ENCODE data around the gene DYNLL1.

Gene DYNLL1

DNA sequence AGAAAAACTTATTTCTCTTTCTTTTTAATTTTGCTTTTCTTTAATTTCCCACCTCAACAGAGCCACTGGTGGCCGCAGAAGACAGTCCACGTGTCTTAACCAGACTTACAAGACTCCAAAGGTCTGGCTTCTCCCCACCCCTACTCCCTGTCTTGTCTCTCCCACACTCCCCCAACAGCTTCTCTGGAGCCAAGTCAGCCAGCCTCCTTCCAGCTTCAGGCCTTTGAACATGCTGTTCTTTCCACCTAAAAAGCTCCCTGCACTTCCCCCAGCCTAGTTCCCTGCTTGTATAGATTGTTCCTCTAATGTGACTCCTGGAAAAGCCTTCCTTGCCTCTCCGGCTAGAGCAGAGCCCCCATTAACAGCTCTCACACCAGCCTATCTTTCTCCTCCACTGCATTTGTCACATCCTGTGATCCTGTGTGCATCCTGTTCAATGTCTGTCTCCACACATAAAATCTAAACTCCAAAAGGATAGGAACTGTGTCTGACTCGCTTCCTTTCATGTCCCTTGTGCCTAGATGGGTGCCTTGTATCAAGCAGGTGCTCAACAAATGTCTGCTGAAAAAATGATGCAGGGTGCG is 7.8 kb upstream of the DYNLL1 start:
- H3K9me3 ChIP-seq (ENCODE audit: insufficient read depth, low read length) = no peaks in the 10 kb centered on the region
- H3K36me3 ChIP-seq (ENCODE audit: insufficient read depth, insufficient read length, low read length) = peaks cover 20% of the 10 kb centered on the region
- no peaks in the 10 kb centered on the region for H3K4me1 ChIP-seq (ENCODE audit: insufficient read depth, insufficient read length)
- no peak overlapping the region for H3K9ac ChIP-seq (ENCODE audit: insufficient read length, low read depth)
- no peak overlapping the region for H3K4me3 ChIP-seq (ENCODE audit: insufficient read length, low read depth)
- no peaks in the 10 kb centered on the region for H3K27me3 ChIP-seq (ENCODE audit: insufficient read depth, insufficient read length)
- TF ChIP-seq YY1 (IDR thresholded peaks at IDR 0.05; ENCODE audit: insufficient read depth, insufficient read length) (no peak), ZNF274 (IDR thresholded peaks at IDR 0.05; ENCODE audit: low read depth, low read length) (no peak), SUZ12 (IDR thresholded peaks at IDR 0.05; ENCODE audit: extremely low read depth, insufficient read depth, insufficient read length) (no peak)
- DNase-seq (ENCODE audit: low read depth, low spot score) = no peak

DNA sequence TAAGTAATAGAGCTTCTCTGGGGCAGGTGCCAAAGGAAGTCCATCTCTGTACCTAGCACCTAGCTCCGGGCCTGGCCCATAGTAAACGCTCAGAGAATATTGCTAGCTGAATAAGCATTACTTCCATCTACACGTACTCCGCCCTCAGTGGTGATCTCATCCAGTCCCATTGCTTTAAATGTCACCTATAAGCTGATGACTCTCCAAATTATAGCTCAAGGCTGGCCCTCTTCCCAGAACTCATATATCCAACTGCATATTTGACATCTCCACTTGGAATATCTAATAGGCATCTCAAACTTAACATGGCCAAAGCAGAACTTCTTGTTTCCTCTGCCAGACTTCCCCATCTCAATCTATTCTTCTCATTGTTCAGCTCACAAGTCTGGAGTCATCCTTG is 6.9 kb upstream of the DYNLL1 start:
- H3K36me3 ChIP-seq (ENCODE audit: insufficient read depth, insufficient read length, low read length) = peaks cover 20% of the 10 kb centered on the region
- TF ChIP-seq YY1 (IDR thresholded peaks at IDR 0.05; ENCODE audit: insufficient read depth, insufficient read length) (no peak), ZNF274 (IDR thresholded peaks at IDR 0.05; ENCODE audit: low read depth, low read length) (no peak), SUZ12 (IDR thresholded peaks at IDR 0.05; ENCODE audit: extremely low read depth, insufficient read depth, insufficient read length) (no peak)
- no peak overlapping the region for H3K4me3 ChIP-seq (ENCODE audit: insufficient read length, low read depth)
- no peak overlapping the region for H3K9ac ChIP-seq (ENCODE audit: insufficient read length, low read depth)
- H3K9me3 ChIP-seq (ENCODE audit: insufficient read depth, low read length) = no peaks in the 10 kb centered on the region
- H3K27me3 ChIP-seq (ENCODE audit: insufficient read depth, insufficient read length) = no peaks in the 10 kb centered on the region
- no peak for DNase-seq (ENCODE audit: low read depth, low spot score)
- no peaks in the 10 kb centered on the region for H3K4me1 ChIP-seq (ENCODE audit: insufficient read depth, insufficient read length)

DNA sequence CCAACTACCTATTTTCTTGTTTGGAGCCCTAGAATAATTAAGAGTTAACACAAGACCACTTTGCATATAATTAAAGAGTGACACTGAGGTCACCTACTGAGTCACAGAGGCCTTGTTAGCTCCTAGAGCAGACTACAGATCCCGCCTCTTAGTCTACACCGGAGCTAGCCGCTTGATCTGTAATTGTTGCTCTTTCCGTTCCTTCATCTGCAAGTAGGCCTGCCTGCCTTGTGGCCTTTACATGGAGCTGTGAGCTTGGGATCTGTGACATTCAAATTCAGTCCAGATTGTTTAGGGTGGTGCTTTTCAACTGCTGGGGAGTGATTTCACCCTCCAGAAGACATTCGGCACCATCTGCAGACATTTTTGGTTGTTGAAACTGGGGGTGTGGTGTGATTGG is 5.6 kb upstream of the DYNLL1 start:
- Histone ChIP-seq H3K9me3 (ENCODE audit: insufficient read depth, low read length) (no peaks in the 10 kb centered on the region), H3K4me3 (ENCODE audit: insufficient read length, low read depth) (no peak overlapping the region), H3K9ac (ENCODE audit: insufficient read length, low read depth) (no peak overlapping the region), H3K36me3 (ENCODE audit: insufficient read depth, insufficient read length, low read length) (peaks cover 20% of the 10 kb centered on the region), H3K4me1 (ENCODE audit: insufficient read depth, insufficient read length) (no peaks in the 10 kb centered on the region), H3K27me3 (ENCODE audit: insufficient read depth, insufficient read length) (no peaks in the 10 kb centered on the region)
- no peak for DNase-seq (ENCODE audit: low read depth, low spot score)
- TF ChIP-seq SUZ12 (IDR thresholded peaks at IDR 0.05; ENCODE audit: extremely low read depth, insufficient read depth, insufficient read length) = no peak
- TF ChIP-seq ZNF274 (IDR thresholded peaks at IDR 0.05; ENCODE audit: low read depth, low read length) = no peak
- TF ChIP-seq YY1 (IDR thresholded peaks at IDR 0.05; ENCODE audit: insufficient read depth, insufficient read length) = no peak

DNA sequence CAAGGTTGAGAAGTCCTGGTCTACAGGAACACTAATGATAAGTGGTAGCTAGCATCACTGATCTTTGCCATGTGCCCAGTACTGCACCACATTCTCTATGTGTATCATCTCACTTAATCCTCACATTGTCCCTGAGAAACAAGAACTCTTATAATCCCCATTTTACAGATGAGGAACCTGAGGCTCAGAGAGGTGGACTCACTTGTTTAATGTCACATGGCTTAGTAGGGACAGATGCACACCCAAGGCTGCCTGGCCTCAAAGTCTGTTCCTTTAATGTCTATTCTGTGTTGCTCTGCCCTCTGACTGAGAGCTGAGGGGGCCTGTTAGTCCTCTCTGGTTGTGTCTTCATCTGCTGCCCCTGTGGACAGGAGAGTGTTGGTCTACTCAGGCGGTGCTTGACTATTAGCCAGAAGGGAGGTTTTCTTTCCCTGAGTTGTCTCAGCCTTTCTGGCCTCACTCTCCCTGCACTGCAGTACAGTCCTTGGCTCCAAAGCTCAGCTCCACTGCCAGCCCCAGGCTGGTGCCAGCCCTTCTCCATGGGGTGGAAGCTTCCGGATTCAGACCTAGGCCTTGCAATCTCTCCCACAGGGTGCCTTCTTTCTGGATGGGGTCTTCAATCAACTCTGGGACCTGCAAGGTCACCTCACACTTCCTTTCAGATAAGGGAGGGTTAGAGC is 4.9 kb upstream of the DYNLL1 start:
- Histone ChIP-seq H3K9me3 (ENCODE audit: insufficient read depth, low read length) (no peaks in the 10 kb centered on the region), H3K4me1 (ENCODE audit: insufficient read depth, insufficient read length) (no peaks in the 10 kb centered on the region), H3K4me3 (ENCODE audit: insufficient read length, low read depth) (no peak overlapping the region), H3K9ac (ENCODE audit: insufficient read length, low read depth) (no peak overlapping the region), H3K27me3 (ENCODE audit: insufficient read depth, insufficient read length) (no peaks in the 10 kb centered on the region), H3K36me3 (ENCODE audit: insufficient read depth, insufficient read length, low read length) (peaks cover 20% of the 10 kb centered on the region)
- no peak for DNase-seq (ENCODE audit: low read depth, low spot score)
- no peak for TF ChIP-seq ZNF274 (IDR thresholded peaks at IDR 0.05; ENCODE audit: low read depth, low read length)
- TF ChIP-seq YY1 (IDR thresholded peaks at IDR 0.05; ENCODE audit: insufficient read depth, insufficient read length) = no peak
- TF ChIP-seq SUZ12 (IDR thresholded peaks at IDR 0.05; ENCODE audit: extremely low read depth, insufficient read depth, insufficient read length) = no peak

DNA sequence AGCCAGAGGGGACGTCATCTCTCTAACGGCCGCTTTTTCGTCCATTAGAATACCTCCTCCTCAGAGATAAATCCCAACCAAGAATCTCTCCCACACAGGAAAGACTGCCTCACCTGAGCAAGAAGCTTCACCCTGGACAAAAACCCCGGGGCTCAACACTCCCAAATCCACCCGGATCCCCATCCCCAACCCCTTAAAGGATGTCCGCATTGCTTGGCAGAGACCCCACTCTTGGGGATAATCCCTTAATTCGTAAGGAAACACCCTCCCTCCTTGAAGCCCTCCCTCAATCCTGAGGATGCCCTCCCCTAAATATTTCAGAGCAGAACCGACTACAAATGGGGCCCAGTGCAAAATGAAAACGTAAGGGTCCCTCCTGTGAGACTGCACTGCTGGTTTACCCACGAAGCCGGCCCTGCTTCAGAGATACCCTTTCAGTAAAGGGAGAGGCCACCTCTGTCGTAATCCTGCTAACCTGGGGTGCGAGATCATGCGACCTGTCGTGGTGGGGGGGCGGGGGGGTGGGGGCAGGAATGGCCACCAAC is 655 bp upstream of the DYNLL1 start:
- H3K36me3 ChIP-seq (ENCODE audit: insufficient read depth, insufficient read length, low read length) = peaks cover 38% of the 10 kb centered on the region
- DNase-seq (ENCODE audit: low read depth, low spot score) = no peak
- peak overlapping the region; percentile 70 for H3K4me3 ChIP-seq (ENCODE audit: insufficient read length, low read depth)
- TF ChIP-seq YY1 (IDR thresholded peaks at IDR 0.05; ENCODE audit: insufficient read depth, insufficient read length) = no peak
- no peak for TF ChIP-seq SUZ12 (IDR thresholded peaks at IDR 0.05; ENCODE audit: extremely low read depth, insufficient read depth, insufficient read length)
- TF ChIP-seq ZNF274 (IDR thresholded peaks at IDR 0.05; ENCODE audit: low read depth, low read length) = no peak
- no peaks in the 10 kb centered on the region for H3K4me1 ChIP-seq (ENCODE audit: insufficient read depth, insufficient read length)
- H3K9ac ChIP-seq (ENCODE audit: insufficient read length, low read depth) = peak overlapping the region; percentile 81
- H3K9me3 ChIP-seq (ENCODE audit: insufficient read depth, low read length) = no peaks in the 10 kb centered on the region
- no peaks in the 10 kb centered on the region for H3K27me3 ChIP-seq (ENCODE audit: insufficient read depth, insufficient read length)

DNA sequence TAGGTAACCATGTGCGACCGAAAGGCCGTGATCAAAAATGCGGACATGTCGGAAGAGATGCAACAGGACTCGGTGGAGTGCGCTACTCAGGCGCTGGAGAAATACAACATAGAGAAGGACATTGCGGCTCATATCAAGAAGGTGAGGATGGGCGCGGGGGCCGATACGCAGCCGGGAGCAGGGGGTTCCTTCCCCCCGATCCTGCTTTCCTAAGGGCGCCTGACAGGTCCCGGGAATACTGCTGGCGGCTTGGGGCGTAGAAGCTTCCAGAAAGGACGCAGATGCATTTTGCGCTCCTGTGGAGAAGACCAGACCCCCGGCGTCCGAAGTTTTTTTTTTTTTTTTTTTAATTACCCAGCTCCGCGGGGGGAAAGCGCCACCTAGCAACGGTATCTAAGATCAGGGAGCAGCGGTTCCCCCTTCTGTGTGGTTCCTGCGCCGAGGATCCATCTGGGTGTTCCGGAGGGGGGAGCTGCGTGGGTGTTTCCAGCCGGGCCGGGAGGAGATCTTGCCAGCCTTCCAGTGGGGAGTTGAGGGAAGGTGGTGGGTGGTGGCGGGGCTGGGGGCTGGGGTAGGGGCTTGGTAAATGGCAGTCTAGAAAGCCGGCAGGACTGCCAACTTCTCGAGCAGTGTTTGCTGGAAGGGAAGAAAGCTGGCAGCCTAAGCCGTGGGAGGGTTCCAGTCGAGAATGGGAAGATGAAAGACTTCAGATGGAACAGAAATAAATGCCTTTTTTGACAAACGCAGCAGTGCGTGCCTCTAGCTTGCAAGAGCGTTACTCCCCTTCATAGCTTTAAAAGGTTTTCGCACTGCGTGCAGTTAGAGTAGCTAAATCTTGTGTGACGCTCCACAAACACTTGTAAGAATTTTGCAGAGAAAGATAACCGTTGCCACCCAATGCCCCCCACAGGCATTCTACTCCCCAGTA is 764 bp downstream of the DYNLL1 start:
- peak overlapping the region; percentile 96 for H3K4me3 ChIP-seq (ENCODE audit: insufficient read length, low read depth)
- peaks cover 38% of the 10 kb centered on the region for H3K36me3 ChIP-seq (ENCODE audit: insufficient read depth, insufficient read length, low read length)
- H3K4me1 ChIP-seq (ENCODE audit: insufficient read depth, insufficient read length) = no peaks in the 10 kb centered on the region
- TF ChIP-seq YY1 (IDR thresholded peaks at IDR 0.05; ENCODE audit: insufficient read depth, insufficient read length) (no peak), SUZ12 (IDR thresholded peaks at IDR 0.05; ENCODE audit: extremely low read depth, insufficient read depth, insufficient read length) (no peak), ZNF274 (IDR thresholded peaks at IDR 0.05; ENCODE audit: low read depth, low read length) (no peak)
- peak overlapping the region; percentile 96 for H3K9ac ChIP-seq (ENCODE audit: insufficient read length, low read depth)
- H3K27me3 ChIP-seq (ENCODE audit: insufficient read depth, insufficient read length) = no peaks in the 10 kb centered on the region
- no peaks in the 10 kb centered on the region for H3K9me3 ChIP-seq (ENCODE audit: insufficient read depth, low read length)
- no peak for DNase-seq (ENCODE audit: low read depth, low spot score)
